Stimulated activated CD8-positive, alpha-beta memory T cell treated with anti-CD3 and anti-CD28 coated beads, Interleukin-2, amount 100 ng/mL, for 48 hours (primary cell): ENCODE results near the gene NADK.

Source experiments
- DNase-seq, 2 donors: peaks; one replicate each; pipeline ENCODE4 v3.0.0-alpha.2; 2020; ENCODE audit warnings: low read depth in 2 of 2

Gene NADK

GRCh38 chr1:1786836-1787605 lies 8.8 kb upstream of the NADK start:
- DNase-seq = no peak

GRCh38 chr1:1785666-1786065 lies 7.4 kb upstream of the NADK start:
- DNase-seq = no peak

GRCh38 chr1:1784933-1785332 lies 6.7 kb upstream of the NADK start:
- no peak for DNase-seq

- DNase-seq = no peak
These were observed 5.0 kb upstream of the NADK start for GRCh38 chr1:1783320-1783719.

GRCh38 chr1:1782399-1783221 lies 4.3 kb upstream of the NADK start:
- no peak for DNase-seq

GRCh38 chr1:1781526-1781903 lies 3.2 kb upstream of the NADK start:
- no peak for DNase-seq

- no peak for DNase-seq
These were observed 2.6 kb upstream of the NADK start for GRCh38 chr1:1780598-1781525.

GRCh38 chr1:1779691-1780597 lies 1.7 kb upstream of the NADK start:
- DNase-seq = peak in 1 of 2 donors; percentile 46

GRCh38 chr1:1779320-1779675 lies 1.0 kb upstream of the NADK start:
- DNase-seq = no peak

GRCh38 chr1:1778663-1779319 lies 521 bp upstream of the NADK start:
- peak; percentile 68 to 76 for DNase-seq

- DNase-seq = no peak
These were observed 729 bp downstream of the NADK start for GRCh38 chr1:1777583-1777899.

GRCh38 chr1:1776672-1777582 lies 1.3 kb downstream of the NADK start:
- no peak for DNase-seq

- no peak for DNase-seq
These were observed 2.7 kb downstream of the NADK start for GRCh38 chr1:1775327-1776226.

- no peak for DNase-seq
These were observed 4.4 kb downstream of the NADK start for GRCh38 chr1:1773874-1774273.

GRCh38 chr1:1771096-1771495 lies 7.2 kb downstream of the NADK start:
- DNase-seq = no peak

- DNase-seq = no peak
These were observed 8.2 kb downstream of the NADK start for GRCh38 chr1:1770102-1770501.

- DNase-seq = no peak
These were observed 9.8 kb downstream of the NADK start for GRCh38 chr1:1768249-1768992.
